ENCODE results near the gene GARIN5B. TPM values are rescaled to one million over a fixed set of nuclear protein-coding genes. Genes with fewer than 3 reads are reported as not detected.
"Not testable (repeated sequence)": the region's sequence is repeated elsewhere in the genome, so short reads cannot be mapped to it uniquely, and the experiment has no call there.

The GARIN5B gene
- total RNA-seq, result not detected
- long read RNA-seq, result 0 reads

DNA sequence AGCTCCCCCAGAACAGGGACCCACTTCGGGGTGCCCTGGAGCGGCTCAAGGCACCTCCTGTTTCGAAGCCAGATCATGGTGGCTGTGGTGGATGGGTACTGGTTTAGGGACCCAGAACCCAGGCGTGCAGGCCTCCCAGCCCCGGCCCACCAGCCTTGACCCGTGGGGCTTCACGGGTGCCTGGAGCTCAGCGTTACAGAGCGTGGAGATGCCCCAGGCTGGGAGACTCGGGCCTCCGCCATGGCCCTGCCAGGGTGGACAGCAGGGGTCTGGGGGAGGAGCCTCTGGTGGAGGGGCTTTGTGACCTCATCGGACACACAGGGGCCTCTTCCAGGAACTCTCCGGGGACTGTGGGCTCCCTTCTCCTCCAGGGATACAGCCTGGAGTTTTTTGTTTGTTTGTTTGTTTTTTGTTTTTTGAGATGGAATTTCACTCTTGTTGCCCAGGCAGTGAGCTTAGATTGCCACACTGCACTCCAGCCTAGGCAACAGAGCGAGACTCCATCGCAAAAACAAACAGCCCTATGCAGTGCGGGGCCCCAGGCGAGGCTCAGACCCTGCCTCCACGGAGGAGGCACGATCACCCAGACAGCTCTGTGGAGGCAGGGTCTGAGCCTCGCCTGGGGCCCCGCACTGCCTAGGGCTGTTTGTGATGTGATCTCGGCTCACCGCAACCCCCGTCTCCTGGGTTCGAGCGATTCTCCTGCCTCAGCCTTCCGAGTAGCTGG is at the start of gene GARIN5B:
Gene GARIN5B, minus strand, starts transcription at position 271 of the 727 bp plus-strand sequence. Its CDS starts 194 bp downstream, at position 77.
- TF ChIP-seq, protein P1, sequence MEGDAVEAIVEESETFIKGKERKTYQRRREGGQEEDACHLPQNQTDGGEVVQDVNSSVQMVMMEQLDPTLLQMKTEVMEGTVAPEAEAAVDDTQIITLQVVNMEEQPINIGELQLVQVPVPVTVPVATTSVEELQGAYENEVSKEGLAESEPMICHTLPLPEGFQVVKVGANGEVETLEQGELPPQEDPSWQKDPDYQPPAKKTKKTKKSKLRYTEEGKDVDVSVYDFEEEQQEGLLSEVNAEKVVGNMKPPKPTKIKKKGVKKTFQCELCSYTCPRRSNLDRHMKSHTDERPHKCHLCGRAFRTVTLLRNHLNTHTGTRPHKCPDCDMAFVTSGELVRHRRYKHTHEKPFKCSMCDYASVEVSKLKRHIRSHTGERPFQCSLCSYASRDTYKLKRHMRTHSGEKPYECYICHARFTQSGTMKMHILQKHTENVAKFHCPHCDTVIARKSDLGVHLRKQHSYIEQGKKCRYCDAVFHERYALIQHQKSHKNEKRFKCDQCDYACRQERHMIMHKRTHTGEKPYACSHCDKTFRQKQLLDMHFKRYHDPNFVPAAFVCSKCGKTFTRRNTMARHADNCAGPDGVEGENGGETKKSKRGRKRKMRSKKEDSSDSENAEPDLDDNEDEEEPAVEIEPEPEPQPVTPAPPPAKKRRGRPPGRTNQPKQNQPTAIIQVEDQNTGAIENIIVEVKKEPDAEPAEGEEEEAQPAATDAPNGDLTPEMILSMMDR (IDR thresholded peaks at IDR 0.05; ENCODE audit: borderline replicate concordance), result no peak
- H3K27me3 ChIP-seq (ENCODE audit: low read depth), result peaks cover 71% of the 10 kb centered on the region
- no peak for DNase-seq
- H3K4me1 ChIP-seq, result no peaks in the 10 kb centered on the region
- no peak within 1 kb of the TSS for H3K4me3 ChIP-seq
- H3K9me3 ChIP-seq (replicated peaks), result no peaks in the 10 kb centered on the region
- intact Hi-C loops (cut with micrococcal nuclease), result no loop called here
- H3K36me3 ChIP-seq, result no peaks in the 10 kb centered on the region
- no peak within 1 kb of the TSS for H3K27ac ChIP-seq (replicated peaks)

DNA sequence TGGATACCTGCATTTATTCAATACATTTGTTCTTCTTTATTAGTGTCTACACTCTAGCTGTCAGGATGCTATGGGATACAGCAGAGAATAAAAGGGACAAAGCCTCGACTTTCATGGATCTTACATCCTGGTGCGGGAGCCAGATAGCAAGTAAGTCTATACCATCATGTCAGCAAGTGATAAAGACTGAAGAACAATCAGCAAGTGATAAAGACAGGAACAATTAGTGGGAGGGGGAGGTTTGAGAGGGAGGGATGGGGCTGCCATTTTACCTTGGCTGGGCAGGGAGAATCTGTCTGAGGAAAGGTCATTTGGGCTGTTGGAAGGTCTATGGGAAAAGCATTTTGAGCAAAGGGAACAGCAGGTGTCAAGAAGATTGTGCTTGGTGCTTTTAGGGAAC is 47.1 kb upstream of the GARIN5B start:
- intact Hi-C loops (cut with micrococcal nuclease), result no loop called here
- DNase-seq, result no peak

DNA sequence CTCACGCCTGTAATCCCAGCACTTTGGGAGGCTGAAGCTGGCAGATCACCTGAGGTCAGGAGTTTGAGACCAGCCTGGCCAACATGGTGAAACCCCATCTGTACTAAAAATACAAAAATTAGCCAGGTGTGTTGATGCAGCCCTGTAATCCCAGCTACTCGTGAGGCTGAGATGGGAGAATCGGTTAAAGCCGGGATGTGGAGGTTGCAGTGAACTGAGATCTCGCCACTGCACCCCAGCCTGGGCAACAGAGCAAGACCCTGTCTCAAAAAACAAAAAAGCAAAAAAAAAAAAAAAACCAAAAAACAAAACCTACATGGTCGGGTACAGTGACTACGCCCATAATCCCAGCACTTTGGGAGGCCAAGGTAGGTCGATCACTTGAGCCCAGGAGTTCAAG is 46.1 kb upstream of the GARIN5B start:
- H3K4me3 ChIP-seq; H3K36me3 ChIP-seq; H3K9me3 ChIP-seq (replicated peaks); intact Hi-C loops (cut with micrococcal nuclease); H3K27ac ChIP-seq (replicated peaks); DNase-seq; H3K27me3 ChIP-seq (ENCODE audit: low read depth): not testable (repeated sequence)
- peaks cover 21% of the 10 kb centered on the region for H3K4me1 ChIP-seq

More for the DNA sequence above, 47.1 kb upstream of the GARIN5B start:
- H3K27ac ChIP-seq (replicated peaks), result no peak overlapping the region
- H3K9me3 ChIP-seq (replicated peaks), result no peaks in the 10 kb centered on the region
- no peak overlapping the region for H3K4me3 ChIP-seq
- TF ChIP-seq, protein P1 (IDR thresholded peaks at IDR 0.05; ENCODE audit: borderline replicate concordance), result no peak
- peaks cover 7% of the 10 kb centered on the region for H3K36me3 ChIP-seq
- H3K4me1 ChIP-seq, result peaks cover 21% of the 10 kb centered on the region
- H3K27me3 ChIP-seq (ENCODE audit: low read depth), result no peaks in the 10 kb centered on the region

DNA sequence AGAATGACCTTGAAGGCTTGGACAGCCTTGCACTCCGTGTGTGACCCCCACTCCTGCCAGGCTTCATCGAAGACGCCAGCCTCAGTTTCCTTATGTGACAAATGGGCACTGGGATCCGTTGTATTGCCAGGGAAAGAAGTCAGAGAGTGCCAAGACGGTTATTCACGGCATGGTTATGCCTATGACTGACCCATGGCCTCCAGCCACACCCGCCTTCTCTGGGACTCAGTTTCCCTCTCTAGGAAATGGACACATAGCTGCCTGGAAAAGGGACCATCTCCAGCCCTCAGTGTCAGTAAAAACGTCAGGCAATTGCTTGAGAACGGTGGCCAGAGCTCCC is 45.4 kb upstream of the GARIN5B start:
- TF ChIP-seq, protein P1 (IDR thresholded peaks at IDR 0.05; ENCODE audit: borderline replicate concordance), result no peak
- H3K27ac ChIP-seq (replicated peaks), result peak overlapping the region; percentile 97
- peak overlapping the region; percentile 98 for H3K4me3 ChIP-seq
- peaks cover 14% of the 10 kb centered on the region for H3K36me3 ChIP-seq
- no peaks in the 10 kb centered on the region for H3K9me3 ChIP-seq (replicated peaks)
- no peak for DNase-seq
- intact Hi-C loops (cut with micrococcal nuclease), result no loop called here
- no peaks in the 10 kb centered on the region for H3K27me3 ChIP-seq (ENCODE audit: low read depth)
- peaks cover 21% of the 10 kb centered on the region for H3K4me1 ChIP-seq

DNA sequence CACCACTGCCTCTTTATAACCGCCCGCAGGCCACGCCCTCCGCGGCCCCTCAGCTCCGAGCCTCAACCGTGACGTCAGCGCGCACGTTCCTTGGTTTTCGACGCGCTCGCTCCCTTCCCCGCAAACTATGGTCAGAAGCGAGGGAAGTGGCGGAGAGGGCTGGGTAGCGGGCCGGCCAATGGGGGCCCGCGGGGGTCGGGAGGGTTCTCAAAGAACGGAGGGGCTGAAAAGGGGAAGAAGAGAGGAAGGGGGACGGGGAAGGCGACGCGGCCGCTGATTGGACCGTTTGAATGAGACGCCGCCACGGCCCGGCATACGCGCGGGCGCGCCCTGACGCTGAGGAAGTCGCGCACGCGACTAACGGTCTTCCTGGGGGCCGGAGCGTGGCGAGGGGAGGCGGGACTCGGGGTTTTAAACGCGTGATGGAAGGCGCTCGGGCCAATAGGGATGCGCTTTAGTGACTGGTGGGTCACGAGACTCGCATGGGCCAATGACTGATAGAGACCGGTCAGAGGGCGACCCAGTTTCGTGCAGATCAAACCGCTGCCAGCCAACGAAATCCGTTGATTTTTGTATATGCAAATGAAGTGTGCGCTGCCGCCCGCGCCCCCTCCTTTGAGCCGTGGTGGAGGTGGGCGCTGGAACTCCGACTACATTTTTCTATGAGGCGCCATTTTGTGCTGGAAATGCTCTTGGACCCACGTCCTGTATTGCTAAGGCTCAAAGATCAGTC is 44.9 kb upstream of the GARIN5B start:
- Histone ChIP-seq H3K36me3 (peaks cover 19% of the 10 kb centered on the region), H3K27me3 (ENCODE audit: low read depth) (no peaks in the 10 kb centered on the region), H3K4me1 (peaks cover 21% of the 10 kb centered on the region), H3K9me3 (replicated peaks) (no peaks in the 10 kb centered on the region), H3K4me3 (peak overlapping the region; percentile 98), H3K27ac (replicated peaks) (peak overlapping the region; percentile 97)
- peak; percentile 99 for DNase-seq
- TF ChIP-seq, protein P1 (IDR thresholded peaks at IDR 0.05; ENCODE audit: borderline replicate concordance), result no peak
- intact Hi-C loops (cut with micrococcal nuclease), result no loop called here

DNA sequence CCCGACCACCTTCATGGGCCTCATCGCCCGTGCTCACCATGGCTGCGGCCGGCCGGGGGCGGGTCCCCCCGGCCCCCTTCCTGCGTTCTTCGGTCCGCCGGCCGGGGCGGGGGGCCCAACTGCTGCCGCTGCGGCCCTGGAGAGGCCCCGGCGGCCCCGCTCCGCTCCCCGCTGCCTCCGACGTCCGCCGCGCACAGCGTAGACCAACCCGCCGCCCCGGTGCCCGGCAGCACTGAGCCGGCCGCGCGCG is 44.4 kb upstream of the GARIN5B start, which contains the start of gene UBE2S:
Gene UBE2S, minus strand, starts transcription at position 239 of the 250 bp plus-strand sequence. Its CDS starts 199 bp downstream, at position 40.
- TF ChIP-seq, protein P1 (IDR thresholded peaks at IDR 0.05; ENCODE audit: borderline replicate concordance), result peak; percentile 14
- H3K27me3 ChIP-seq (ENCODE audit: low read depth); DNase-seq; intact Hi-C loops (cut with micrococcal nuclease); H3K9me3 ChIP-seq (replicated peaks): not testable (repeated sequence)
- H3K4me1 ChIP-seq, result peaks cover 21% of the 10 kb centered on the region
- H3K27ac ChIP-seq (replicated peaks), result peak within 1 kb of the TSS; percentile 97
- peak within 1 kb of the TSS; percentile 98 for H3K4me3 ChIP-seq
- peaks cover 24% of the 10 kb centered on the region for H3K36me3 ChIP-seq

Measured in left ventricle myocardium inferior (tissue), 1 donor.